Kidney epithelial cell (primary cell): Measurements from ENCODE around the gene DDX18. TPM values are rescaled to one million over a fixed set of nuclear protein-coding genes. Genes with fewer than 3 reads are reported as not detected.

Source experiments
- DNase-seq: peaks from one replicate; pipeline ENCODE4 v3.0.0-alpha.2; 2010; ENCODE audit warnings: low read depth
- H3K27me3 ChIP-seq: 2 replicates; pipeline ENCODE4 v1.6.0; 2011; ENCODE audit warnings: low read length; ENCODE audit not compliant: control insufficient read depth, insufficient read depth
- H3K36me3 ChIP-seq: 2 replicates; pipeline ENCODE4 v1.5.1; 2011; ENCODE audit warnings: low read length; ENCODE audit not compliant: control insufficient read depth, insufficient read depth
- H3K4me3 ChIP-seq: 2 replicates; pipeline ENCODE4 v1.5.1; 2011; ENCODE audit warnings: low read depth, mild to moderate bottlenecking, control low read depth, low read length
- total RNA-seq: library from RNA; depleted of rRNA; stranded (reverse); fragments of >200 nt; gene quantifications from 2 replicates; pipeline ENCODE4 v1.2.3, GENCODE V29; 2015
- TF ChIP-seq, protein P1 (sequence below): IDR thresholded peaks from 2 replicates; pipeline ENCODE4 v1.5.1; 2011; ENCODE audit warnings: mild to moderate bottlenecking, moderate library complexity, low read length, control low read depth, inconsistent platforms; ENCODE audit not compliant: insufficient read depth, poor library complexity, severe bottlenecking

Gene DDX18
- total RNA-seq: 66.9 and 77.3 TPM in 2 replicates

DNA sequence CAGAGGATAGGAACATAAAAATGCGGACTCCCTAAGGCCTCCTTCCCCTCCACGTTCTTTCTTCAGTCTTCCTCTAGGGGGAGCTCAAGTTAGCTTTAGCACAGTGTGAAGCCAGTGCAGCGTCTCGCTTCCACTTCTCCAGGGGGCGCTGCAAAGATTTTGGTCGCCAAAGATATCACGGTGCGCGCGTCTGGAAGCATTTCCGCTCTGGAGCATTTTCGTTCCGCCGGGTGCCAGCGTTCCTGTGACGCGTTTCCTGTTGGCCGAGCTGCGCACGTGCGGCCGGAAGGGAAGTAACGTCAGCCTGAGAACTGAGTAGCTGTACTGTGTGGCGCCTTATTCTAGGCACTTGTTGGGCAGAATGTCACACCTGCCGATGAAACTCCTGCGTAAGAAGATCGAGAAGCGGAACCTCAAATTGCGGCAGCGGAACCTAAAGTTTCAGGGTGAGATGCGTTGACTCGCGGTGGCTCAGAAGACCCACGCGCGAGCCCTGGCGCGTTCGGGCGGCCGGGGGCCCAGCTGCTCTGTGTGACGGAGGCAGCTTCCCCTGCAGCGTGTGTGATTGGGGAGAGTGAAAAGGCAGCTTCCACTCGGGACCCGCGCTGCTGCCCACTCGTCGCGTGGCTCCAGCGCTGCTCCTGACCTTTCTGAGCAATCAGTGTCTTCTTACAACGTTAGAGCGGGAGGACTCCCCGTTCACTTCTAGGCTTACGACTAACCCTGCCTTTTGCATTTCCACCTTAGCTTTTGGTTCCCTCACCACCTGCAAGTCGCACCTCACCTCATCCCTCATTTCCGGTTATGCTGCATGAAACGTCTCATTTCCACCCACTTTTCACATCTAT lies at the start of gene DDX18:
Gene DDX18, plus strand, starts transcription at position 275 of the 848 bp plus-strand sequence. Its CDS starts 87 bp downstream, at position 362.
- TF ChIP-seq, protein P1, sequence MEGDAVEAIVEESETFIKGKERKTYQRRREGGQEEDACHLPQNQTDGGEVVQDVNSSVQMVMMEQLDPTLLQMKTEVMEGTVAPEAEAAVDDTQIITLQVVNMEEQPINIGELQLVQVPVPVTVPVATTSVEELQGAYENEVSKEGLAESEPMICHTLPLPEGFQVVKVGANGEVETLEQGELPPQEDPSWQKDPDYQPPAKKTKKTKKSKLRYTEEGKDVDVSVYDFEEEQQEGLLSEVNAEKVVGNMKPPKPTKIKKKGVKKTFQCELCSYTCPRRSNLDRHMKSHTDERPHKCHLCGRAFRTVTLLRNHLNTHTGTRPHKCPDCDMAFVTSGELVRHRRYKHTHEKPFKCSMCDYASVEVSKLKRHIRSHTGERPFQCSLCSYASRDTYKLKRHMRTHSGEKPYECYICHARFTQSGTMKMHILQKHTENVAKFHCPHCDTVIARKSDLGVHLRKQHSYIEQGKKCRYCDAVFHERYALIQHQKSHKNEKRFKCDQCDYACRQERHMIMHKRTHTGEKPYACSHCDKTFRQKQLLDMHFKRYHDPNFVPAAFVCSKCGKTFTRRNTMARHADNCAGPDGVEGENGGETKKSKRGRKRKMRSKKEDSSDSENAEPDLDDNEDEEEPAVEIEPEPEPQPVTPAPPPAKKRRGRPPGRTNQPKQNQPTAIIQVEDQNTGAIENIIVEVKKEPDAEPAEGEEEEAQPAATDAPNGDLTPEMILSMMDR: peak; percentile 100
- DNase-seq: peak; percentile 84
- H3K27me3 ChIP-seq: no peaks in the 10 kb centered on the region
- peaks cover 1% of the 10 kb centered on the region for H3K36me3 ChIP-seq
- peak within 1 kb of the TSS; percentile 100 for H3K4me3 ChIP-seq

DNA sequence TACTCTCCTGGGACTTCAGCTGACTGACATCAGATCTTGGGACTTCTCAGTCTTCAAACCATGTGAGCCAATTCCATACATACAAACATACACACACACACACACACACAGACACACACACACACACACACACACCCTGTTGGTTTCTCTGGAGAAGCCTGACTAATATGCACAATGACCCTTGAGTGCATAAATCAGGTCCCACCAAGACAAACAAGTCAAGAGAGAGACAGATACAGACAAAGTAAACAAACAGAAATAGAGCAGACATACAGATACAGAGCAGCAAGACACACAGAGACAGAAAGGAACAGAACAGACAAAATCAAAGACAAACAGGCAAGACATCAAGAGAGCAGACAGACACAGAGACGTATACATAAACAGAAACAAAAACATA lies 43.8 kb upstream of the DDX18 start:
- no peak for DNase-seq
- Histone ChIP-seq H3K27me3 (no peaks in the 10 kb centered on the region), H3K4me3 (no peak overlapping the region), H3K36me3 (no peaks in the 10 kb centered on the region)
- TF ChIP-seq, protein P1: no peak

DNA sequence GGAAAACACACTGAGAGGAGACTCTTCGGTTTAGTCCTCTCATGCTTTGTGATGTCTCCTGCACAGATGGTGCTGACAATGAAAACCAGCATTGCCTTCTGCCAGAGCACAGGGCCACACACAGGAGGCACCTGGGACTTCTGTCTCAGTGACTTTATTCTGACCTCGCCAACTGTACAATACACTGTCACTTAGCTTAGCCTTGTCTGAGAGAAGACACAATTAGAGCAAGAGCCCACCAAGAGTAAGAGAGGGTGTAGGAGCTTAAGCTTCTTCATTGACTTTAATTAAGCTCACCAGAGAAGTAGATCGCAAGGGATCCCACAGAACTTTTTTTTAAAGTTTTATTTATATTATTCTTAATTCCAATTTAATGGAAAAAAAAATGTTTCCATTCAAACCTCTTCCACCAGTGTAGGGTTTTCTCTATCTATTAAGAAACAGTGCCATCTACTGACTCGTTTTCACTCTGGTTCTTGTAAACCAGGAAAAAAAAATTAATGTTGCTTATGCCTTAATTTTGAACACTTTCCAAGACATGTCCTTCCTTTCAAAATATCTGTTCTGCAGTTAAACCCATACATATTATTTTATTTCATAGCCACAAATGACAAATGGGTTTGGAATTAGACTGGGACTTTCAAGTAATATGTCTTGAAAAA lies 42.4 kb upstream of the DDX18 start:
- TF ChIP-seq, protein P1: peak; percentile 44
- Histone ChIP-seq H3K27me3 (no peaks in the 10 kb centered on the region), H3K4me3 (no peak overlapping the region), H3K36me3 (no peaks in the 10 kb centered on the region)
- DNase-seq: no peak

DNA sequence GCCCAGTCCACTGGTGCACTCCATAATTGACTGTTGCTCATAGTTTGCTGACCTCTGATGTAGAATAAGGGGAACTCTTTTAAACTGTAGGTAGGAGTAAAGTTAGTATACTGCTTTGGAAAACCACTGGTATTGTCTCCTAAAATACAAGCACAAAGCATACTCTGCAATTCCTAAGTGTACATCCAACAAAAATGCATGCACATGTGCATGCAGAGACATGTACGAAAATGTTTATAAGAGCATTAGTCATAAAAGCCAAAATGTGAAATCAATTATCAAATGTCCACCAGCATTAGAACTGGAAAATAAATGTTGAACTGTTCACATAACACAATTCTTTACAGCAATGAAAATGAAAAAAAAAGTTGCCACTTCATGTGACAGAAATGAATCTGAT lies 39.8 kb upstream of the DDX18 start:
- Histone ChIP-seq H3K4me3 (no peak overlapping the region), H3K27me3 (no peaks in the 10 kb centered on the region), H3K36me3 (no peaks in the 10 kb centered on the region)
- DNase-seq: no peak
- TF ChIP-seq, protein P1: no peak

DNA sequence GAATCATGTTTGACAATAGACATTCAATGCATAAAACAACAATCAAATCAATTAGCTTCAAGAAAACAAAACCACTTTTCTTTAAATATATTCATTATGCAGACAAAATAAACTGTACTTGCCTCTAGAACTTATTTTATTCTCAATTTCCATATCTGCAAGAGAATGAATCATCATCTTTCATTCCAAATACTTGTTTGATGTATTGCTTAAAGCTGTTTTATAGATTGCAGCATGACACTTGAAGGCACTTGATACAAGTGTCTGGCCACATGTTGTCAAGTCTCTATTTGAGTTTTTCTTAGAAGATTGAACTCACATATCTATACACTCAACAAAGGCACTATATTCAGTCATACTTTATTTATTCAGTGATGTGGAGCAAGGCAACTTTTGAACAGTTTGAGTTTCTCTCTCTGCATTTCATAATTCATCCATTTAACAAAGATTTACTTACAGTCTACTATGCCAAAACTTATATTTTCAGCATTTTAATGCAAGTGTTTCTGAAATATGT lies 38.7 kb upstream of the DDX18 start:
- Histone ChIP-seq H3K4me3 (no peak overlapping the region), H3K27me3 (no peaks in the 10 kb centered on the region), H3K36me3 (no peaks in the 10 kb centered on the region)
- DNase-seq: no peak
- TF ChIP-seq, protein P1: no peak
